Measurements from ENCODE around the gene DDX1.

DDX1 gene

DNA sequence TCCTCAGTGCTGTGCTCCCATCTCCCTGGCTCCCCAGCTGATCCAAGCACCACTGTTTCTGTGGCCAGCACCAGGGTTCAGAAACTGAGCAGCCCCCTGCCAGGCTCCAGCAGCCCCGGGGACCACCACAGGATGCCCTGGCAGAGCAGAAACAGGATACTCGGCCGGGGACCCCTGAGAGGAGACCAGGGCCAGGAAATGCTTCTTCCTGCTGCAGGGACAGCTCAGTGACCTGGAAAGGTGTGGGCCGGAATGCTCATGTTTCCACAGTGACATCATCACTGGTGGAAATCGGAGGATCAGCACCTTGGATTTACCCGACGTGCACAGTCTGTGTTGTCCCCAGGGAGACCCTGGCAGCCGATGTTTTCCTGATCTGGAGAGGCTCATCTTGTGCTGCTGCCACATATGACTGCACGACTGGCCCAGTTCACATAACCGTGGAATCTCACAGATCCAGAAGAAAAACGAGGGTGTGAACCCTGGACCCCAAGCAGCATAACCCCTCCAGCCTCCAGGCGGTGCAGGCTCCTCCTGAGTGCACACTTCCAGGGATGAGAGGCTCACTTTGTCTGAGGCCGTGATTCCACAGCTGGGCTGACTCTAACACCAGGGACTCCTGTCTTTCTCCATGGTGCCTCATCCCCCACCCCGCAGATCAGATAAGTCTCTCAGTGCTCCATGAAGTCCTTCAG is 58.0 kb downstream of the DDX1 start (continued):
- no peak for TF ChIP-seq MZF1 (tag by site-specific recombination; IDR thresholded peaks at IDR 0.05; ENCODE audit: borderline replicate concordance)

DNA sequence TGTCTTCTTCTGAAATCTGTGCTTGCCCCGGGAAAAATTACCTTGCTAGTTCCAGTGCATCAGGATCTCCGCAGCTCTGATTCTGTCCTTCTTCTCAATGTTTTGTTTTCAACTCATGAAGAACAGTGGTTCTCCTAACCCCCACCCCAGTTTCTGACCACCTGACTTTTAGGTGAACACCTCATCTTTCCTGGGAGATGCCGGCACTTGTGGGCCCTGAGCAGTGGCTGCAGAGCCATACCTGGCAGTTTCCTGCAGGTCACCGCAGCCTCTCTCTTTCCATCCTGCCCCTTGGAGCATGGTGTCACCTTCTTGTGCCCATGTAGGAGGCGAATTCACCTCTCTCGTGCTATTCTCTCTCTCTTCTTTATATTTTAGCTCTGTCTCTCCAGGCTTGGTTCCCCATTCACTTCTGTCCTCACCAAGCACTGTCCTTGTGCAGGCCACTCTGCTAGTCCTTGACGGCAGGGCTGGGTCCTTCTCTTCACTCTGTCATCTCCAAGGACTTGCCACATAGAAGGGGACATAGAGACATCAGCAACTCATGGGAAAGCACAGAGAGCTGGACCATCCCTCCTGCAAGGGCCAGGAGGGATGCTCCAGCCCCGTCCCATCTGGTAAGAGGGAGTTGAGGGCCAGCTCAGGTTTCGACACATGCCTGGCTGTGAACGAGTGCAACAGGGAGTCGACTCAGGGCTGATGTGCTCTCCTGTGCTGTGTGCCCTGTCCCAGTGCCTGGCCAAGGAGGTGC is 59.1 kb downstream of the DDX1 start:
- Histone ChIP-seq H3K4me1 (ENCODE audit: control insufficient read depth, insufficient read depth, low read length) (no peaks in the 10 kb centered on the region), H3K36me3 (ENCODE audit: control insufficient read depth in 2 of 2, insufficient read depth in 1 of 2, low read length in 2 of 2) (no peaks in the 10 kb centered on the region), H3K4me3 (ENCODE audit: low read depth, low read length) (no peak overlapping the region), H3K27ac (ENCODE audit: extremely low read depth, low read depth, low read length) (no peak overlapping the region), H3K9me3 (ENCODE audit: control insufficient read depth, insufficient read depth, low read depth, low read length) (no peaks in the 10 kb centered on the region)
- no peak for TF ChIP-seq FEZF1 (tag by site-specific recombination; IDR thresholded peaks at IDR 0.05)
- TF ChIP-seq ZNF335 (tag by site-specific recombination; conservative IDR thresholded peaks at IDR 0.05): no peak
- TF ChIP-seq ZNF157 (tag by site-specific recombination; IDR thresholded peaks at IDR 0.05): no peak
- no peak for TF ChIP-seq SCRT1 (tag by site-specific recombination; IDR thresholded peaks at IDR 0.05; ENCODE audit: borderline replicate concordance)
- TF ChIP-seq ZNF324 (tag by site-specific recombination; IDR thresholded peaks at IDR 0.05): no peak
- TF ChIP-seq ZNF830 (tag by site-specific recombination; IDR thresholded peaks at IDR 0.05; ENCODE audit: low read depth): no peak
- TF ChIP-seq, protein P1, sequence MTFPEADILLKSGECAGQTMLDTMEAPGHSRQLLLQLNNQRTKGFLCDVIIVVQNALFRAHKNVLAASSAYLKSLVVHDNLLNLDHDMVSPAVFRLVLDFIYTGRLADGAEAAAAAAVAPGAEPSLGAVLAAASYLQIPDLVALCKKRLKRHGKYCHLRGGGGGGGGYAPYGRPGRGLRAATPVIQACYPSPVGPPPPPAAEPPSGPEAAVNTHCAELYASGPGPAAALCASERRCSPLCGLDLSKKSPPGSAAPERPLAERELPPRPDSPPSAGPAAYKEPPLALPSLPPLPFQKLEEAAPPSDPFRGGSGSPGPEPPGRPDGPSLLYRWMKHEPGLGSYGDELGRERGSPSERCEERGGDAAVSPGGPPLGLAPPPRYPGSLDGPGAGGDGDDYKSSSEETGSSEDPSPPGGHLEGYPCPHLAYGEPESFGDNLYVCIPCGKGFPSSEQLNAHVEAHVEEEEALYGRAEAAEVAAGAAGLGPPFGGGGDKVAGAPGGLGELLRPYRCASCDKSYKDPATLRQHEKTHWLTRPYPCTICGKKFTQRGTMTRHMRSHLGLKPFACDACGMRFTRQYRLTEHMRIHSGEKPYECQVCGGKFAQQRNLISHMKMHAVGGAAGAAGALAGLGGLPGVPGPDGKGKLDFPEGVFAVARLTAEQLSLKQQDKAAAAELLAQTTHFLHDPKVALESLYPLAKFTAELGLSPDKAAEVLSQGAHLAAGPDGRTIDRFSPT (tag by site-specific recombination; IDR thresholded peaks at IDR 0.05): no peak
- CTCF ChIA-PET: interaction anchor here (0.6 kb wide), 1 partner anchor 157 kb away, joined by 3 read pairs; no protein-coding TSS in a partner anchor
- POLR2A ChIA-PET: no interaction called here

DNA sequence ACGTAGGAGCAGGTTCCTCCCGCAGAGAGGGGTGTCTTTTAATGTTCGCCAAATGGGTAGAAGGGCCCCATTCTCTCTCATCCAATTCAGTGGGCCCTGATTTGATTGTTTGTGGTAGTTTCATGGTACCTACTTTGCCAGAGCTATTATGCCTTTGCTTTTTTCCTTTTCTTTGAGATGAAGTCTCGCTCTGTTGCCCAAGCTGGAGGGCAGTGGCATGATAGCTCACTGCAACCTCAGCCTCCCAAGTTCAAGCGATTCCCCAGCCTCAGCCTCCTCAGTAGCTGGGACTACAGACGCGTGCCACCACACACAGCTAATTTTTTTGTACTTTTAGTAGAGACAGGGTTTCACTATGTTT is 59.7 kb downstream of the DDX1 start:
- H3K4me1 ChIP-seq (ENCODE audit: control insufficient read depth, insufficient read depth, low read length): no peaks in the 10 kb centered on the region
- no peak overlapping the region for H3K27ac ChIP-seq (ENCODE audit: extremely low read depth, low read depth, low read length)
- no peaks in the 10 kb centered on the region for H3K9me3 ChIP-seq (ENCODE audit: control insufficient read depth, insufficient read depth, low read depth, low read length)
- CTCF ChIA-PET: interaction anchor here (0.7 kb wide), 1 partner anchor 218 kb away, joined by 3 read pairs; no protein-coding TSS in a partner anchor
- POLR2A ChIA-PET: no interaction called here
- no peaks in the 10 kb centered on the region for H3K36me3 ChIP-seq (ENCODE audit: control insufficient read depth in 2 of 2, insufficient read depth in 1 of 2, low read length in 2 of 2)
- no peak overlapping the region for H3K4me3 ChIP-seq (ENCODE audit: low read depth, low read length)
- TF ChIP-seq RBAK (tag by site-specific recombination; IDR thresholded peaks at IDR 0.05) (no peak), ZNF112 (tag by site-specific recombination; IDR thresholded peaks at IDR 0.05) (no peak), EGR2 (tag by site-specific recombination; IDR thresholded peaks at IDR 0.05; ENCODE audit: low read depth) (no peak), ZNF544 (tag by site-specific recombination; IDR thresholded peaks at IDR 0.05) (no peak), ZNF777 (tag by site-specific recombination; IDR thresholded peaks at IDR 0.05; ENCODE audit: borderline replicate concordance) (no peak), ZNF24 (tag by site-specific recombination; IDR thresholded peaks at IDR 0.05) (no peak), ZNF366 (tag by site-specific recombination; conservative IDR thresholded peaks at IDR 0.05) (no peak), ZNF174 (tag by site-specific recombination; IDR thresholded peaks at IDR 0.05) (no peak)
- TF ChIP-seq, protein P2, sequence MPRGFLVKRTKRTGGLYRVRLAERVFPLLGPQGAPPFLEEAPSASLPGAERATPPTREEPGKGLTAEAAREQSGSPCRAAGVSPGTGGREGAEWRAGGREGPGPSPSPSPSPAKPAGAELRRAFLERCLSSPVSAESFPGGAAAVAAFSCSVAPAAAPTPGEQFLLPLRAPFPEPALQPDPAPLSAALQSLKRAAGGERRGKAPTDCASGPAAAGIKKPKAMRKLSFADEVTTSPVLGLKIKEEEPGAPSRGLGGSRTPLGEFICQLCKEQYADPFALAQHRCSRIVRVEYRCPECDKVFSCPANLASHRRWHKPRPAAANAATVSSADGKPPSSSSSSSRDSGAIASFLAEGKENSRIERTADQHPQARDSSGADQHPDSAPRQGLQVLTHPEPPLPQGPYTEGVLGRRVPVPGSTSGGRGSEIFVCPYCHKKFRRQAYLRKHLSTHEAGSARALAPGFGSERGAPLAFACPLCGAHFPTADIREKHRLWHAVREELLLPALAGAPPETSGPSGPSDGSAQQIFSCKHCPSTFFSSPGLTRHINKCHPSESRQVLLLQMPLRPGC (tag by site-specific recombination; IDR thresholded peaks at IDR 0.05): no peak
- TF ChIP-seq, protein P3, sequence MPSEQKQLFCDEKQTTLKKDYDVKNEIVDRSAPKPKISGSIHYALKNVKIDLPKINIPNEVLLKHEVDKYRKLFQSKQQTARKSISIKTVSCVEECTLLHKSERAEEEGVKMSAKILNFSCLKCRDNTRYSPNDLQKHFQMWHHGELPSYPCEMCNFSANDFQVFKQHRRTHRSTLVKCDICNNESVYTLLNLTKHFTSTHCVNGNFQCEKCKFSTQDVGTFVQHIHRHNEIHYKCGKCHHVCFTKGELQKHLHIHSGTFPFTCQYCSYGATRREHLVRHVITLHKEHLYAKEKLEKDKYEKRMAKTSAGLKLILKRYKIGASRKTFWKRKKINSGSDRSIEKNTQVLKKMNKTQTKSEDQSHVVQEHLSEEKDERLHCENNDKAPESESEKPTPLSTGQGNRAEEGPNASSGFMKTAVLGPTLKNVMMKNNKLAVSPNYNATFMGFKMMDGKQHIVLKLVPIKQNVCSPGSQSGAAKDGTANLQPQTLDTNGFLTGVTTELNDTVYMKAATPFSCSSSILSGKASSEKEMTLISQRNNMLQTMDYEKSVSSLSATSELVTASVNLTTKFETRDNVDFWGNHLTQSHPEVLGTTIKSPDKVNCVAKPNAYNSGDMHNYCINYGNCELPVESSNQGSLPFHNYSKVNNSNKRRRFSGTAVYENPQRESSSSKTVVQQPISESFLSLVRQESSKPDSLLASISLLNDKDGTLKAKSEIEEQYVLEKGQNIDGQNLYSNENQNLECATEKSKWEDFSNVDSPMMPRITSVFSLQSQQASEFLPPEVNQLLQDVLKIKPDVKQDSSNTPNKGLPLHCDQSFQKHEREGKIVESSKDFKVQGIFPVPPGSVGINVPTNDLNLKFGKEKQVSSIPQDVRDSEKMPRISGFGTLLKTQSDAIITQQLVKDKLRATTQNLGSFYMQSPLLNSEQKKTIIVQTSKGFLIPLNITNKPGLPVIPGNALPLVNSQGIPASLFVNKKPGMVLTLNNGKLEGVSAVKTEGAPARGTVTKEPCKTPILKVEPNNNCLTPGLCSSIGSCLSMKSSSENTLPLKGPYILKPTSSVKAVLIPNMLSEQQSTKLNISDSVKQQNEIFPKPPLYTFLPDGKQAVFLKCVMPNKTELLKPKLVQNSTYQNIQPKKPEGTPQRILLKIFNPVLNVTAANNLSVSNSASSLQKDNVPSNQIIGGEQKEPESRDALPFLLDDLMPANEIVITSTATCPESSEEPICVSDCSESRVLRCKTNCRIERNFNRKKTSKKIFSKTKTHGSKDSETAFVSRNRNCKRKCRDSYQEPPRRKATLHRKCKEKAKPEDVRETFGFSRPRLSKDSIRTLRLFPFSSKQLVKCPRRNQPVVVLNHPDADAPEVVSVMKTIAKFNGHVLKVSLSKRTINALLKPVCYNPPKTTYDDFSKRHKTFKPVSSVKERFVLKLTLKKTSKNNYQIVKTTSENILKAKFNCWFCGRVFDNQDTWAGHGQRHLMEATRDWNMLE (tag by site-specific recombination; conservative IDR thresholded peaks at IDR 0.05; ENCODE audit: low read depth): no peak
- TF ChIP-seq, protein P4, sequence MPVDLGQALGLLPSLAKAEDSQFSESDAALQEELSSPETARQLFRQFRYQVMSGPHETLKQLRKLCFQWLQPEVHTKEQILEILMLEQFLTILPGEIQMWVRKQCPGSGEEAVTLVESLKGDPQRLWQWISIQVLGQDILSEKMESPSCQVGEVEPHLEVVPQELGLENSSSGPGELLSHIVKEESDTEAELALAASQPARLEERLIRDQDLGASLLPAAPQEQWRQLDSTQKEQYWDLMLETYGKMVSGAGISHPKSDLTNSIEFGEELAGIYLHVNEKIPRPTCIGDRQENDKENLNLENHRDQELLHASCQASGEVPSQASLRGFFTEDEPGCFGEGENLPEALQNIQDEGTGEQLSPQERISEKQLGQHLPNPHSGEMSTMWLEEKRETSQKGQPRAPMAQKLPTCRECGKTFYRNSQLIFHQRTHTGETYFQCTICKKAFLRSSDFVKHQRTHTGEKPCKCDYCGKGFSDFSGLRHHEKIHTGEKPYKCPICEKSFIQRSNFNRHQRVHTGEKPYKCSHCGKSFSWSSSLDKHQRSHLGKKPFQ (tag by site-specific recombination; IDR thresholded peaks at IDR 0.05): no peak
